Parietal lobe (tissue), 2 donors: ENCODE data around the gene NAA16. TPM values are rescaled to one million over a fixed set of nuclear protein-coding genes. Genes with fewer than 3 reads are reported as not detected.

Experiments
- small RNA-seq: library from RNA; depleted of rRNA; stranded (forward); fragments of <200 nt; gene quantifications from one replicate; pipeline ENCODE3, GENCODE V24; 2014; ENCODE audit warnings: low replicate concordance
- total RNA-seq: library from RNA; depleted of rRNA; stranded (reverse); fragments of >200 nt; gene quantifications from one replicate; pipeline ENCODE4 v1.2.3, GENCODE V29; 2014

The NAA16 gene
- 54.1 TPM for total RNA-seq

DNA sequence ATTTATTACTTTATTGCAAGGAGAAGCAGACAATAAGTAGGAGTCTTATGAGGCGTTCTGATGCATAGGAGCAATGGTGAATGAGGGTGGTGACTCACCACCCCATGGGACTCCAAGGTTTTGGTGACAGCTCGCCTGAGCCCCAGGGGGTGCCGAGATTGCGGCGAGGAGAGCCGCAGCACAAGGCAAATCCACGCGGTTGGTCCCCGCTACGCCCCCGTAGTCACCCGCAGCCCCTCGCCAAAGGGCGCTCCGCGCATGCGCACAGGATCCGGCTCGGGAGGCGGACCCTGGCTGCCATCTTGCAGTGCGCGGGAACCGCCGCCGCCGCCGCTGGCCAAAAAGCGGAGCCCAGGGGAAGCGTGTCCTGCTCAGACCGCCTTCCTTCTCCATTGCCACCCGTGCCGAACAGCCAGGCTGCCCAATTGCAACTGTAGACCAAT is at the start of gene NAA16:
TSS of gene NAA16 (plus strand) at position 305 of the 443 bp plus-strand sequence. CDS start 262 bp downstream, outside the sequence.

DNA sequence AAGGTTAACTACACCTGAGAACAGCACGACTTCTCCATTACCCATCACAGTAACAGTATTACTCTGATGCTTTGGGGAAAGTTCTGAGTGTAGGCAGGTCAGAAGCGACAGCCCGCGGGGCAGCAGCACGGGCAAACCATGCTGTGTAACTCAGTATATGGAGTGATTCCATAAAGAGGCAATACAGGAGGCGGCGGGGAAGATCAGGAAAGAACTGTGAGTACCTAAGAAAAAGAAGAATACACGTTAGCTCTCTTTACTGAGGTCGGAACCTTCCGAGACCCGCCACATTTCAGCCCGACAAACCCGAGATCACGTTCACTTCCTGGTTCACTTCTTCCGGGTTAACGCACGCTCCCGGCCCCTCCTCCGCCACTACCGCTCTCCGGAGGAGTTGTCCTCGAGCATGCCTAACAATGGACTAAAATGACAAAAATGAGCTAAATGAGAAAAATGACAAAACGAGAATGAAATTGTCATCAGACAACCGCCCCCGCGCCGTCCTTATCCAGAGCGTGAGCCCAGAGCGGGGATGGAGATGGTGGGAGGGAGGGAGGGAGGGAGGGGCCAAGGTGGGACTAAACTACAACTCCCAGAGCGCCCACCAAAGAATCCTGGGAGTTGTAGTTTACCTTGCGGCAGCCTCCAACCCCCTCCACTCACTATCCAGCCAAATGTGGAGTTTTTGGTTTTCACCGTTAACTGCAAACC is 47.7 kb upstream of the NAA16 start, which contains the start of gene MTRF1:
TSS of gene MTRF1 (minus strand) at position 316 of the 711 bp plus-strand sequence. CDS start 2,669 bp downstream, outside the sequence.

Small RNA genes within 50 kb of the gene (small RNA-seq; reads per million reads assigned to genes)
- not detected for gene RNU6-57P

Other genes starting within 250 kb of the NAA16 start
- 10.6 TPM for gene WBP4, start 249.8 kb upstream of the NAA16 start, total RNA-seq
- 72.6 TPM for gene KBTBD6, start 178.5 kb upstream of the NAA16 start, total RNA-seq
- 43.8 TPM for gene KBTBD7, start 116.7 kb upstream of the NAA16 start, total RNA-seq
- 21.6 TPM for gene MTRF1, start 47.7 kb upstream of the NAA16 start, total RNA-seq
- gene RGCC, start 146.3 kb downstream of the NAA16 start, total RNA-seq, result 15.0 TPM